ENCODE results near the gene DDA1.

DNA sequence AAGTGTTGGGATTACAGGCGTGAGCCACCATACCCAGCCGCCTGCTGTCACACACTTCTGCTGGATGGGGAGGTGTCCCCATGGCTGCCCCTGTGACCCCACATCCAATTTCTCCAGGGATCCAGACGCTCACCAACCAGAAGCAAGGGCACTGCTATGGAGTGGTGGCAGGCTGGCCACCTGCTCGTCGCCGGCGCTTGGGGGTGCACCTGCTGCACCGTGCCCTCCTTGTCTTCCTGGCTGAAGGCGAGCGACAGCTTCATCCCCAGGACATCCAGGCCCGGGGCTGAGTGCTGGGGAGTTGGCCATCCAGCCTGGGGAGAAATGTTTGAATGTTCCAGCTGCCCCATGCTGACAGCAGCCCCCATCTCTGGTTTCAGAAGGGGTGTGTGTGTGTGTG lies 23.1 kb upstream of the DDA1 start:
- no peak for TF ChIP-seq EZH2 (IDR thresholded peaks at IDR 0.05; ENCODE audit: low read depth)
- TF ChIP-seq, protein P1, sequence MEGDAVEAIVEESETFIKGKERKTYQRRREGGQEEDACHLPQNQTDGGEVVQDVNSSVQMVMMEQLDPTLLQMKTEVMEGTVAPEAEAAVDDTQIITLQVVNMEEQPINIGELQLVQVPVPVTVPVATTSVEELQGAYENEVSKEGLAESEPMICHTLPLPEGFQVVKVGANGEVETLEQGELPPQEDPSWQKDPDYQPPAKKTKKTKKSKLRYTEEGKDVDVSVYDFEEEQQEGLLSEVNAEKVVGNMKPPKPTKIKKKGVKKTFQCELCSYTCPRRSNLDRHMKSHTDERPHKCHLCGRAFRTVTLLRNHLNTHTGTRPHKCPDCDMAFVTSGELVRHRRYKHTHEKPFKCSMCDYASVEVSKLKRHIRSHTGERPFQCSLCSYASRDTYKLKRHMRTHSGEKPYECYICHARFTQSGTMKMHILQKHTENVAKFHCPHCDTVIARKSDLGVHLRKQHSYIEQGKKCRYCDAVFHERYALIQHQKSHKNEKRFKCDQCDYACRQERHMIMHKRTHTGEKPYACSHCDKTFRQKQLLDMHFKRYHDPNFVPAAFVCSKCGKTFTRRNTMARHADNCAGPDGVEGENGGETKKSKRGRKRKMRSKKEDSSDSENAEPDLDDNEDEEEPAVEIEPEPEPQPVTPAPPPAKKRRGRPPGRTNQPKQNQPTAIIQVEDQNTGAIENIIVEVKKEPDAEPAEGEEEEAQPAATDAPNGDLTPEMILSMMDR (conservative IDR thresholded peaks at IDR 0.05) = no peak

Data from PC-9 (cell line).